ENCODE data around the gene BRSK1.

GRCh38 chr19:55350620-55351315, 67.0 kb downstream of the BRSK1 start:
- TF ChIP-seq POLR2AphosphoS5 (IDR thresholded peaks at IDR 0.05; ENCODE audit: borderline replicate concordance, low read depth, low read length) (0 out of 2 replicates have a peak, but pooled peaks have one; percentile 1), EZH2 (IDR thresholded peaks at IDR 0.05) (no peak)

Data from SK-N-MC (cell line).